GM19035 (cell line): ENCODE data around the gene RPLP1.
"Not testable (repeated sequence)": the region's sequence is repeated elsewhere in the genome, so short reads cannot be mapped to it uniquely, and the experiment has no call there.

Experiments used
- ATAC-seq: cut with Tn5 transposase; IDR thresholded peaks from one replicate; pipeline ENCODE4 v1.9.1; 2021; ENCODE audit not compliant: unreplicated experiment

Gene RPLP1

GRCh38 chr15:69436951-69437350 is 15.7 kb upstream of the RPLP1 start:
- ATAC-seq, result no peak

DNA sequence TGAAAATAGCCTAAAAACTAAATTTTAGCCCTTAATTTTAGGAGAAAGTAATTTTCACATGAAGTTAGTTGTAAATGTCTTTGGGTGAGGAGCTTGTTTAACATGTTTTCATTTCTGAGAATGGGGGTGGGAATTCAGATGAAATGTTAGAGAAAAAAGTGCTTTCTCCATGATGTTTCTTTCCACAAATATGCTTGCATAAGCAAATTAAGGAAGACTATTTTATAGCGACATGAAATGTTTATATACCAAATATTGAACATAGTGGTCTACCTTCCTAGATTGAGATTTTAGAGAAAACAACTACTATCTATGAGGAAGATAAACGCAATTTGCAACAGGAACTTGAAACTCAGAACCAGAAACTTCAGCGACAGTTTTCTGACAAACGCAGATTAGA is 13.0 kb upstream of the RPLP1 start:
- ATAC-seq, result no peak

DNA sequence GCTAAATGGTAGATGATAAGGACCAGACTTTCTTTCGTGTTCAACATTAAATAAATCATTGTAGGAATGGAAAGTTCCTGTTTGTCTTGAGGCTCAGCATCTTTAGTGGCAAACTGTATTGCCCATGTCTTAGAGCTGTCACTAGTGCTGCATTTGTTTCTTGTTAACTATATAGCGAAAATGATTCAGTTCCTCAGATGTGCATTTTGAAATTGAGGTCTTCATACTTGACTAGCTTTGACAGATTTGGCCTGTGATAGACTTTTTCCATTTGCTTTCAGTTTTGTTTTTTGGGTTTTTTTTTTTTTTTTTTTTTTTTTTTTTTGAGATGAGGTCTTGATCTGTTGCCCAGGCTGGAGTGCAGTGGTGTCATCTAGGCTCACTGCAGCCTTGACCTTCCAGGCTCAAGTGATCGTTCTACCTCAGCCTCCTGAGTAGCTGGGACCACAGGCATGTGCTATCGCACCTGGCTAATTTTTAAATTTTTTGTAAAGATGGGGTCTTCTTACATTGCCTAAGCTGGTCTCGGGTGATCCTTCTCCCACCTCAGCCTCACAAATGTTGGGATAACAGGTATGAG is 9.5 kb upstream of the RPLP1 start:
- ATAC-seq, result peak; percentile 53

GRCh38 chr15:69444686-69445085 is 7.9 kb upstream of the RPLP1 start:
- ATAC-seq, result no peak

- ATAC-seq, result no peak
Observed at GRCh38 chr15:69446953-69447352, 5.7 kb upstream of the RPLP1 start.

- ATAC-seq, result not testable (repeated sequence)
Observed at GRCh38 chr15:69450221-69450620, 2.4 kb upstream of the RPLP1 start.

DNA sequence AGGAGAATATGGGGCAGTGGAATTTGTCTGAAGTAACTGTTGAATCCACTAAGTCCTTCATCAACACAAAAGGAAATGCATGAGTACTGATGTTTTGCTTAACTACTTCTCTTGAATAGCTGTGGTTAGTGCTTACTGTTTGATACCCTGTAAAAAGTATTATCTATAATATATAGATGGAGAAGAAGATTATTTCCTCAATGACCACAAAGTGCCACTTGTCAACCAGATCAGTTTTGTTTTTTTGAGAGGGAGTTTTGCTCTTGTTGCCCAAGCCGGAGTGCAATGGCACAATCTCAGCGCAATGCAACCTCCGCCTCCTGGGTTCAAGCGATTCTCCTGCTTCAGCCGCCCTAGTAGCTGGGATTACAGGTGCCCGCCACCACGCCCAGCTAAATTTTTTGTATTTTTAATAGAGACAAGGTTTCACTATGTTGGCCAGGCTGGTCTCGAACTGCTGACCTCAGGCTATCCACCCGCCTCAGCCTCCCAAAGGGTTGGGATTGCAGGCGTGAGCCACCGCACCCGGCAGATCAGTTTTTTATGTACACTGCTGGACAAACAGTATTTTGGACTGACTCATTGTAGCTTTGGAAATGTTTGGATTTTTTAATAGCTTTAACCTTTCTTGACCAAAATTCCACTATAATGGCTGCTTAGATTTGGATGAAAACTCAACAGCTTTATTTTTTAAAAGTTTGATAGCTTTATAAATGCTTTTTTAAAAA is 1.5 kb upstream of the RPLP1 start:
- no peak for ATAC-seq

- ATAC-seq, result peak; percentile 45
Observed at GRCh38 chr15:69451951-69452691, 497 bp upstream of the RPLP1 start.

- ATAC-seq, result no peak
Observed at GRCh38 chr15:69454953-69455352, 2.3 kb downstream of the RPLP1 start.

- ATAC-seq, result no peak
Observed at GRCh38 chr15:69456208-69457166, 3.9 kb downstream of the RPLP1 start.

DNA sequence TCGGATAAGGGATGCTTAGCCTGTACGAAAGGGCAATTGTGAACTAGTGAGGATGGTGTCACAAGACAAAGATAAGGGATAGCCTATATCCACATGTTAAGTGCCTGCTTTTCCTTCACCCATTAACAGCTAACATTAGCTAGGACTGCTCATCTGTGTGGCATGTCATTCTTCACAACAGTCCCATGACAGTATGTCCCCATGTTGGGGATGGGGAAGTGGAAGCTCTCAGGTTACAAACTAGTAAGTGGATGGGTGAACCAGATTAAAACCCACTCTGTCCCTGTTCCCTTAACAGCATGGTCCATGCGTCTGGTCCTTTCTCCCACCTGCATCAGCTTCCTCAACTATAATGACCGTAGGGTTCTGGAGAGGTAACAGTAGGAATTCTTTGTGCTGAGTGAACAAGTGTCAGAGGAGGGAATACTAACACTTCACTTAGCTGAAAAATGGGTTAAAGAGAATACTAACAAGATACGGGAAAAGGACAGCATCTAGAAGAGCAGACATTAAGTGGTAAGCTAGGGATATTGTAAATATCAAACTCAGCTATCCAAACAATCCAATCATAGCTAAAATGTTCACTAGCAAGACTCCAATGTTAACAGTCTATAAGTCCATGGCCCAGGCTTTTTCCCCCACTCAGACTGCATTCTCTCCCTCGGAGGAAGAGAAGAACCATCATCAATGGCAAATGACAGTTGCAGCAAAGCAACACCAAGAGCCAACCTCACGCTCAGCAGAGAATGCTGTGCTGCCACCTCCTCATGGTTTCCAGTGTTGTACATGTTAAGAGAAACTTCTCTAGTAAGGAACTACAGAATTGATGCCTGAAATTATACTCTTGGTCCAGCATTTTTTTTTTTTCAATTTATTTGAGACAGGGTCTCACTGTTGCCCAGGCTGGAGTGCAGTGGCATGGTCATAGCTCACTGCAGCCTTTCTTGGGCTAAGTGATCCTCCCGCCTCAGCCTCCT is 5.0 kb downstream of the RPLP1 start:
- ATAC-seq, result no peak

GRCh38 chr15:69459066-69459465 is 6.4 kb downstream of the RPLP1 start:
- ATAC-seq, result no peak

DNA sequence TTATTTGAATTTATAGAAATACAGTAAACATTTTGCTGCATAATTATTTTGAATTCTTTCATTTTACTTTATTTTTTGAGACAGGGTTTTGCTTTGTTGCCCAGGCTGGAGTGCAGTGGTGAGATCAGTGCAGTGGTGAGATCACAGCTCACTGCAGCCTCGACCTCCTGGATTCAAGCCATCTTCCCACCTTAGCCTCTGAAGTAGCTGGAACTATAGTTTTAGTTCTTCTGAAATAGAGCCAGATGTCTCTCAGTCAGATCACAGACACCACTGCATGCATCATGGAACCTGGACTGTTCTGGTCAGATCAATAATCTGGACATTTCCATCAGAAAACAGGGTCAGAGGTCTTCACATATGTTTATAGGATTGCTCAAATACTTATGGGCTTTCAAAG is 7.9 kb downstream of the RPLP1 start:
- ATAC-seq, result no peak

DNA sequence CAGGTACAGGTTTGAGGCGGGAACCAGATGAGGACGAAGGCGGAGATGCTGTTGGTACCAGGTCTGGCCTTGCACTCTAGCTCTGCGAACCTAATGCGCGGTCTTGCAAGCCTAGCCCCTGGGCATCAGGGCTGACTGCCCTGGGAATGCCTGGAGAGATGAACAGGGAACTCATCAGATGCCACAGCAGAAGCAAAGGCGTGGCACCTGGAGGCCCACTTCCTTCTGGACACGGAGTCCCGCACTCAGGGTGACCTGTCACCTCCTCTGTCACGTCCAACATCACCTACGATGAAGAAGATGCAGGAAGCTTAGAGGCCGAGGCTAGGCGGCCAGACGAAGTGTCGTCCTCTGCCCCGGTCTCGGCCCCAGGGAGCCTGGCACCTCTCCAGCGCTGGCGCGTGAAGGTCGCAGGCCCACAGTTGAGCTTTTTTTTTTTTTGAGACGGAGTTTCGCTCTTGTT is 9.4 kb downstream of the RPLP1 start:
- ATAC-seq, result no peak

DNA sequence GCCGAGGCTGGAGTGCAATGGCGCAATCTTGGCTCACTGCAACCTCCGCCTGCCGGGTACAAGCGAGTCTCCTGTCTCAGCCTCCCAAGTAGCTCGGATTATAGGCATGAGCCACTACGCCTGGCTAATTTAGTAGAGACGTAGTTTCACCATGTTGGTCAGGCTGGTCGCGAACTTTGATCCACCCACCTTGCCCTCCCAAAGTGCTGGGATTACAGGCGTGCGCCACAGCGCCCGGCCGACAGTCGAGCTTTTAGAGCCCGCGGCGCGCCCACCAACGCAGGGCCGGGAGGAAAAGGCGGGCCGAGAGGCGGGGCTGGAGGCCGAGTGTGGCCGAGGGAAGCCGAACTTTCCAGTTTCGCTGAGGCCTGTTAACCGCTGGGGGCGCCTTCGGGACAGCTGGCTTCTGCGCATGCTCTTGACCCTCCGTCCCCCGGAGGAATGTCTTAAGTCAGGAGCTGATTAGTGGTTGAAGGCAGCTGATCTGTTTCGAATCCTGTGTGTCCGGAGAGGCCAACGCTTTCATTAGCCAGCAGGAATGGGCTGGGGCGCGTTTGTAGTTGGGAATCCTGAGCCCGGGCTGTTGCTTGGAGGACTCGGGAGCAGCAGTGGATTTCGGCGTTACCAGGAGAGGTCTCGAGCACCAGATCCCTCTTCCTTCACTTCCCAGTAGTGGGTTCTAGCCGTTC is 10.0 kb downstream of the RPLP1 start:
- ATAC-seq, result peak; percentile 92

DNA sequence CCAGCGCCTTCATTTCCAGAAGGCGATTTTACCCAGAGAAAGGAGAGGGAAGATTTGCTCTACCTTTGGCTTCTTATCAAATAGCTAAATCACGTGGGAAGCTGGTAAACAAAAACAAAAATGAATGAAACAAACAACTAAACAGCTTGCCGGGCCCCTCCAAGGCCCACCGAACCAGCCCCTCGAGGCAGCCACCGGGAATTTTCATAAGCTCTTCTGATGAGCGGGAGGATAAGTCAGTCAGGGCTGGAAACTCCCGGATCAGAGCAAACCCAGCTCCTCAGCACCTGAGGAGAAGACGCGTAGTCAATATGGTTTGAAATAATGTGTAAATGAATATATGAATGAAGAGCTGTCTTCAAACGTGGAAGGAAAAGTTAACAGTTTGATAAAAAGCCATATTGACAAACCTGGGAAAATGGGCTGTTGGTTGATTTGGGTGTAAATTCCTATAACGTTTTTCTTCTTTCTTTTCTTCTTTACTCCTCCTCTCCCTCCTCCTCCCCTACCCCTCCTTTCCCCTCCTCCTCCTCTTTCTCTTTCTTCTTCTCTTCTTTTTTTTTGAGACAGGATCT is 10.7 kb downstream of the RPLP1 start:
- no peak for ATAC-seq

DNA sequence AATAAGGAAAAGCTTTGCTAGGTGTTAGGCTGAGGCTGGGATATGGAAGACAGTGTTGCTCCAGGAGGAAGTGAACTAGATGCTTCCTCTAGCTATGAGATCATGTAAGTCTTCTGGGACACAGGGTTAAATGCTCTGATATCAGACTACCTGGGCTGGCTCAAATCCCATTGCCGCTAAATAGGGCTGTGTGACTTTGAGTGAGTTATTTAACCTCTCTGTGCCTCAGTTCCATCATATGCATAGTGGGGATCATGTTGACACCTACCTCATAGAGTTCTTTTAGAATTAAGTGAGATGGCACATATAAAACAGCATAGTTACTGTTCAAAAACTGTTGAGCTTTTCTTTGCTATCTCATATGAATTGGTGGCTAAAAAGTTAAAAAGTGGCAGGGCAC is 12.6 kb downstream of the RPLP1 start:
- ATAC-seq, result no peak

DNA sequence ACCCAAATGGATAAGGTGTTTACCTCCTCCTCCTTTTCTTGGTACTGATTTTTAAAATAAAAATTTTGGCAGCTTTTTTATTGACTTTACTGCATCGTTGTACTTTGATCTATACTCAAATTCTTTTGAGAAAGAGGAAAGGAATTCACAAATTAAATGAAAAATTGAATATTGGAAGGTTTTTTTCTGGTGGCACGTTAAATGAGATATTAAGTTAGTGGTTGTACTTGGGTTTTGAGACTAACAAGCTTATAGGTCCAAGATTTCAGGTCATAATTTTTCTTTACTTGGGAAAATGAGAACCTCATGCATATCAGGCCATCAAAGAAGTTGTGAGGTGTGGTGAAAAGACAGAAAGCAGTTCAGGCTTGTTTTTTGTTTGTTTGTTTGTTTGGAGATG is 14.1 kb downstream of the RPLP1 start:
- ATAC-seq, result no peak

- ATAC-seq, result no peak
Observed at GRCh38 chr15:69467636-69468035, 15.0 kb downstream of the RPLP1 start.
